GM18511 (cell line): ENCODE measurements around the gene PITPNC1.
"Not testable (repeated sequence)": the region's sequence is repeated elsewhere in the genome, so short reads cannot be mapped to it uniquely, and the experiment has no call there.

Source experiments
- ATAC-seq: cut with Tn5 transposase; IDR thresholded peaks from one replicate; pipeline ENCODE4 v1.9.1; 2021; ENCODE audit warnings: mild to moderate bottlenecking, moderate library complexity; ENCODE audit not compliant: unreplicated experiment

PITPNC1 gene

DNA sequence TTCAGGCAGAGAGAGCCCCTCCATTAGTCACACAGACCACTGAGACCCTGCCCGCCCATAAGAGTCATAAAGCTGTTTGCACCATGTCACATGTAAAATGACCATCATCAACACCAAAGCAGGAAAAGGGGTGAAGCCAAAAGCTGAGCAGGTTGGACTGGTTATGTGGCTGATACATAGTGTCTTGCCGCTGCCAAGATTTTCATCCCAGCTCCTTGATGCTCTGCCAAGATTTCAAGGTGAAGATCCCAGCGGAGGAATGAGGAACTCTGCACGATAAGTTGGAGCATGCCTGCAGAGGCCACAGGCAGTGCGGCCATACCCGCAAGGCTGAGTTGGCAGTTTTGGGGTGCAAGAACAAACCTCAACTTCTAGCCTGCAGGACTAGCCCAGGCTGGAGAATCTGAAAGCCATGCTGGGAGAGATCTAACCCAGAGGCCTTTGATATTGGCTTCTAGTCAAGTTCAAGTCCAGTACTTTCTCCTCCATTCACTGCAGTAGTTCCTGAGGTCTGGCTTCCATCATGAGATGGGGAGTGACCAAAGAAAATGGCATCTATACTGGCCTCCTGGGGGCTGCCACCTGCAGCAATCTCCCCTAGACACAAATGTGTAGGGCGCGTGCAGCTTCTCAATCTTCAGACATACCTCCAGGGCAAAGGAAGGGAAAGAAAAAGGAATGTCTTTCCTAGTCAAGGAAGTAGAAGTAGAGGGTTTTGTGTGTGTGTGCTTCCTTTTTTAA lies 261.0 kb downstream of the PITPNC1 start:
- ATAC-seq = no peak

GRCh38 chr17:67638871-67639270 lies 261.8 kb downstream of the PITPNC1 start:
- ATAC-seq = no peak

DNA sequence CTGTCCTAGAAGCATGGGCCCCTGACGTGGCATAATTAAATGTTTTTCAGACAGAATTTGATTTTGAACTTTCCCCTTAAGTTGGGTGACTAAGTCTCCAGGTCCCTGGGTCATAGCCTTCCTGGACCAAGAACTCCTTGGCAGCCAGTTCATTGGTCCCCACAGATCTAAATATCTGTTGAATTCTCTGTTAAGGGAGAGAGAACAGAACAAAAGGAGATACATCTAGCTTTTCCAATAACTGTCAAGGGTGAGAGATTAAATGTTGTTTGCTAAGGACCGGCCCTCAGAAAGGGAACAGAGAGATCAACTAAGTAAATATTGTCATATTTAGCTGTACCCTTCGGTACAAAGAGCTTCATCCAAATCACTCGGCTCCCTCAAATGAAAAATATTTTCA lies 262.5 kb downstream of the PITPNC1 start:
- no peak for ATAC-seq

DNA sequence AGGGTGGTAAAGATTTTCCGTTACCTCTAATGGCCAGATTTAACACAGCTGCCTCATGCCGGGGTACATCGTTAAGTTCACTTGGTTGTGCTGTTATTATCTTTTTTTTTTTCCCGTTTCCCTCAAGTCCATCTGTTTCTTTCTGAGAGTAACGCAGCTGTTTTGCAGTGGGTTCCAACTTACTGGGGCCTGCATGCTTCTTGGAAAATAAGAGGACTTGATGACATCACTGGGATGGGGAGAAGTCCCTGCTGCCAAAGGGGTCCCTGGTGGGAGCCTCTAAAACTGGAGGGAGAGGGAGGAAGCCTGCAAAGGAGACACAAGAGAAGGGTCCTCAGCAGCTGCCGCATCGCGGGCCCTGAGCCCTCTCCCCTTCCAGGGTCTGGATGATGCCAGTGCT lies 262.9 kb downstream of the PITPNC1 start:
- ATAC-seq = no peak

DNA sequence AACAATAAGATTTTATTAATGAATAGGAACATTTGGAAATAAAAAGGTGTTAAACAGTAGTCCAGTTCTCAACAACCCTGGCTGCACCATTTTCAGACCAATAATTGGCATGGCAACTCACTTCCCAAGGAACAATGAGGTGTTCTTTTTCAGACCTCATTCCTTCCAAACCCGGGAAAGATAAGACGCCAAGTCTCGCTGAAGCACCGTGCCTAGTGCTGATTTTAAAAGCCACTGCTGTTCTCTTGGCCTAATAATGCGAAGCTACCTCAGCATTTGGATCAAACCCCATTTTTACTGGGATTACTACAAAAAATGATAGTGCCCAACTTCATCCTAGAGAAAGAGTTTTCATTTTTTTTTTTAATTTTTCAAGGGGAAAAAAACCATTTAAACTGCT lies 265.4 kb downstream of the PITPNC1 start:
- ATAC-seq = no peak

- ATAC-seq = no peak
Measured at GRCh38 chr17:67644061-67644460, 267.0 kb downstream of the PITPNC1 start.

DNA sequence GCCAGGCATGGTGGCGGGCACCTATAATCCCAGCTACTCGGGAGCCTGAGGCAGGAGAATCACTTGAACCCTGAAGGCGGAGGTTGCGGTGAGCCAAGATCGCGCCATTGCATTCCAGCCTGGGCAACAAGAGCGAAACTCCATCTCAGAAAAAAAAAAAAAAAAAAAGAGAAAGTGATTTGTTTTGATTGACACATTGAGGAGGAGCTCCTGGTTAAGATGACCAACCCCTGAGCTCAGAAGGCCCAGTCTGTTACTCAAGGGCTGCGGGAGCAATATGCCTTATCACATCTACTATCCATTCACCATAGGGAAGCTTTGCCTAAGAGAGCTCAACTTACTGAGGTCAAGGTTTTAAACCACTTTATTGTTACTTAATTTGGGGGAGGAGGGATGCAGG lies 268.1 kb downstream of the PITPNC1 start:
- not testable (repeated sequence) for ATAC-seq

DNA sequence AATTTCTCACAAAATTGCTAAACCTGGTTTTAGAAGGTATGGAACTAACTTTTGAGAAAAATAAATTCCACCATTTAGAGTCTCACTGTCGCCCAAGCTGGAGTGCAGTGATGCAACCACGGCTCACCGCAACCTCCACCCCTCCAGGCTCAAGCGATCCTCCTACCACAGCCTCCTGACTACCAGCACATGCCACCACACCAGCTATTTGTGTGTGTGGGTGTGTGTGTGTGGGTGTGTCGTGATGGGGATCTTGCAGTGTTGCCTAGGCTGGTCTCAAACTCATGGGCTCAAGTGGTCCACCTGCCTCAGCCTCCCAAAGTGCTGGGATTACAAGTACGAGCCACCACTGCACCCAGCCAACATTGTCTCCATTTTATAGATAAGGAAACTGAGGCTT lies 269.4 kb downstream of the PITPNC1 start:
- no peak for ATAC-seq

- no peak for ATAC-seq
Measured at GRCh38 chr17:67647482-67647881, 270.4 kb downstream of the PITPNC1 start.

- no peak for ATAC-seq
Measured at GRCh38 chr17:67648032-67648905, 271.2 kb downstream of the PITPNC1 start.

GRCh38 chr17:67648906-67649295 lies 271.8 kb downstream of the PITPNC1 start:
- not testable (repeated sequence) for ATAC-seq

DNA sequence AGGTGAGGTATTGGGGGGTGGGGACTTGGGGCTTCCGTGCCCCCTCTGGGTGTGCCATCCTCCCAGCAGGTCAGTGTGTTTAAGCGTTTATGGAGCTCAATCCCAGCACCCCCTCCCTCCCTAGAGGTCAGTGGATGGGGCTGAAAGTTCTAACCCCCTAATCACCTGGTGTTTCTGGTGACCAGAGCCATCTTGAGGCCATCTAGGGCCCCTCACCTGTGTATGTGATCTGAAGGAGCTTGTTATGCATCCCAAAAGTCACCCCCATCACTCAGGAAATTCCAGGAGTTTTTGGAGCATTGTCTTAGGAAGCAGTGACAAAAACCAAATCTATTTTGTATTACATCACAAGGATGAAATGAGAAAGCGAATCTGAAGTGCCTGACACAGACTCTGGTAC lies 272.8 kb downstream of the PITPNC1 start:
- ATAC-seq = no peak

- not testable (repeated sequence) for ATAC-seq
Measured at GRCh38 chr17:67651218-67651579, 274.1 kb downstream of the PITPNC1 start.

GRCh38 chr17:67652433-67652832 lies 275.4 kb downstream of the PITPNC1 start:
- no peak for ATAC-seq

- no peak for ATAC-seq
Measured at GRCh38 chr17:67655478-67656148, 278.5 kb downstream of the PITPNC1 start.

DNA sequence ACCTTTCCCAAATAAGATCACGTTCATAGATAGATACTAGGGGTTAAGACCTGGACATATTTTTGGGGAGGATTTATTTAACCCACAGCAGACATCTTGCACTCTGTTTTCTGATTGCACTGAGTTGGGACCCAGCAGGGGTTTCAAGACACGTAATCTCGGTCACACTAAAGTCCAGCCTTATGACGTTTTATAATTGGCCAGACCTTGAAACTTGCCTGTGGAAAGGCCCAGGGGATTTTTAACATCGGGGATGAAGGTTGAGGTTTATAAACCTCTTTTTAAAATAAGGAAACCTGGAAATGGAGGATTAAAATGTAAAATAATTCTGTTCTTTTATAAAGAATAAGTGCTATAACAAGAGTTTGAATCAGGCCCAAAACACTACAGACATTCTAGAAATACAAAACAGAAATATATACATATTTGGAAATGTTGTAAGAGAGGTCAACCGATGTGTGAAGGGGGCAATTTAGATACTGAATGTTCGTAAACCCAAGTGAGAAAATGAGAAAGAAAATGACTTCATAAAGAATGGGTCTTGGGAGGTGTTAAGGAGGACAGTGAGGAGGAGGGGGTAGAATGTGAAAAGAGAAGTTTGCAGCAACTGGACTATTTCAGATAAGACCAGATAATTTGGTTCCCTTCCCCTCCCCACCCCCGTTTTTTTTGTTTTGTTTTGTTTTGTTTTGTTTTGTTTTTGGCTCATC lies 279.6 kb downstream of the PITPNC1 start:
- no peak for ATAC-seq

GRCh38 chr17:67657596-67657995 lies 280.5 kb downstream of the PITPNC1 start:
- ATAC-seq = no peak

DNA sequence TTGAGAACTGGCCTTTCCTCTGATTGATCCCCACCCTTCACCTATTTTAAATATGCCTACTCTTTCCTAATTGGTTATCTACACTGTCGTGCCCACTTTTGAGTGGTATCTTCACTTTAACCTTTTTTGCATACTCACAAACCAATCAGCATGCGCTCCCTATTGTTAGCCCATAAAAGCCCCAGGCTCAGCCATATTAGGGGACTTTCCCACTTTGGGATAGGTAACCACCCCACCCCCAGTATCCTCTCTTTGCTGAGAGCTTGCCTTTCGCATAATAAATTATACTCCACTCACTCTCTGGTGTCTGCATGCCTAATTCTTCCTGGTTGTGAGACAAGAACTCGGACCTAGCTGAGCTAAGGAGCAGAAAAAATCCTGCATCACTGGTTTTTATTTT lies 281.2 kb downstream of the PITPNC1 start:
- no peak for ATAC-seq

DNA sequence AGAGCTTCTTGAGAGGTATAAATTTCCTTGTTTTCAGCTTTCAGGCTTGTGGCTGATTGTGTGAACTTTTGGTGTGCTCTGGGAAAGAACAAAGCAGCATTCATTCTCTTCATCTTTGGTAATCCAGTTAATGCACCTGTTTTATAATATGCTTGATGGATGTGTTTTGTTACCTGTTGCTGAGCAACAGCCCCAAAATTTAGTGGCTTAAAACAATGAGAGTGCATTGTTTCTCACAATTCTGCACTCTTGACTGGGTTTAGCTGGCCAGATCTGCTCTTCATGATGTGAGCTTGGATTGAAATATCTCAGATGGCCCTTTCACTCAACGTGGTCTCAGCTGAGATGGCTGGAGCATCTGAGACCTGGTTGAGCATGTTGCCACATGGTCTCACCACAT lies 281.9 kb downstream of the PITPNC1 start:
- no peak for ATAC-seq

DNA sequence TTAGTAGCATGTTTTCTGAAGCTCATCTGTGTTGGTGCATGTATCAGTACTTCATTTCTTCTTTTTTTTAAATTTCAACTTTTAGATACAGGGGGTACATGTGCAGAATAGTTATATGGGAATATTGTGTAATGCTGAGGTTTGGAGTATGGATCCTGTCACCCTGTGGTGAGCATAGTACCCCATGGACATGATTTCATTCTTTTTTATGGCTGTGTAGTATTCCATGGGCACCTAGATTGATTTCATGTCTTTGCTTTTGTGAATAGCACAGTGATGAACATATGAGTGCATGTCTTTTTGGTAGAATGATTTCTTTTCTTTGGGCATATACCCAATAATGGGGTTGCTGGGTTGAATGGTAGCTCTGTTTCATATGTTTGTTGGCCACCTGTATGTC lies 285.6 kb downstream of the PITPNC1 start:
- no peak for ATAC-seq

DNA sequence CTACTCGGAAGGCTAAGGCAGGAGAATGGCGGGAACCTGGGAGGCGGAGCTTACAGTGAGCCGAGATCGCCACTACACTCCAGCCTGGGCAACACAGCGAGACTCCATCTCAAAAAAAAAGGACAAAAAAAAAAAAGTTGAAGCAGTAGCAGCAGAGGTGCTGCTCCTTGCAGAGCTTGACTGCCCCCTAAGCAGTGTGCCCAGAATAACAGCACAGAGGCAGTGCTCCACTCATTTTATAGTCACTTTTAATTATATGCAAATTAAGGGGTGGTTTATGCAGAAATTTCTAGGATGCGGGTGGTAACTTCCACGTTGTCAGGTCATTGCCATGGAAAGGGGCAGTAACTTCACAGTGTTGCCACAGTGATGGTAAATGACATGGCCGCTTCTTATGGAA lies 286.4 kb downstream of the PITPNC1 start:
- no peak for ATAC-seq
